Uterus (tissue), 2 donors: ENCODE data around the gene DTNBP1.

ENCODE experiments used
- CTCF ChIP-seq, 4 experiments: fragments of 200-600 bp in 2 of 4; fragments of 450-650 bp in 2 of 4; sonication (generic) in 2 of 4; IDR thresholded peaks; one replicate each; pipeline ENCODE4 v1.5.1; 2016 to 2019; ENCODE audit warnings: antibody characterized with exemption in 4 of 4, mild to moderate bottlenecking in 2 of 4, moderate library complexity in 1 of 4
- POLR2A ChIP-seq, 2 donors: fragments of 450-650 bp; IDR thresholded peaks; one replicate each; pipeline ENCODE4 v1.6.1; 2016; ENCODE audit warnings: antibody characterized with exemption in 2 of 2, mild to moderate bottlenecking in 1 of 2, moderate library complexity in 1 of 2

GRCh38 chr6:15615802-15616201 lies 47.0 kb downstream of the DTNBP1 start:
- TF ChIP-seq POLR2A (IDR thresholded peaks at IDR 0.05) (no peak), CTCF (IDR thresholded peaks at IDR 0.05) (no peak)
